Upper lobe of left lung (tissue), 6 donors: Measurements from ENCODE around the gene BBS9. TPM values are rescaled to one million over a fixed set of nuclear protein-coding genes. Genes with fewer than 3 reads are reported as not detected.

Experiments used
- ATAC-seq, 2 donors: fragments of 200-7000 bp; cut with Tn5 transposase; one replicate each; pipeline ENCODE4 v1.9.1; 2022; ENCODE audit warnings: mild to moderate bottlenecking in 2 of 2, moderate library complexity in 2 of 2; ENCODE audit not compliant: low FRiP score in 2 of 2
- DNase-seq, 2 donors: peaks; one replicate each; pipeline ENCODE4 v3.0.0-alpha.2; 2019 to 2020
- H3K27ac ChIP-seq, 4 donors: fragments of 200-600 bp; sonication (generic); one replicate each; pipeline ENCODE4 v1.5.1; 2016 to 2019
- H3K27me3 ChIP-seq, 4 donors: fragments of 200-600 bp; sonication (generic); one replicate each; pipeline ENCODE4 v1.5.1; 2017 to 2019
- H3K36me3 ChIP-seq, 4 donors: fragments of 200-600 bp; sonication (generic); one replicate each; pipeline ENCODE4 v1.5.1; 2016 to 2019
- H3K4me1 ChIP-seq, 4 donors: fragments of 200-600 bp; sonication (generic); one replicate each; pipeline ENCODE4 v1.5.1; 2018 to 2019
- H3K4me3 ChIP-seq, 4 donors: fragments of 200-600 bp; sonication (generic); one replicate each; pipeline ENCODE4 v1.5.1; 2017 to 2019; ENCODE audit warnings: mild to moderate bottlenecking in 2 of 4, moderate library complexity in 1 of 4
- H3K9me3 ChIP-seq, 4 donors: fragments of 200-600 bp; sonication (generic); one replicate each; pipeline ENCODE4 v1.5.1; 2018 to 2019
- CTCF ChIP-seq, 6 experiments: fragments of 450-650 bp in 4 of 6; fragments of 200-600 bp in 2 of 6; sonication (generic) in 2 of 6; IDR thresholded peaks; one replicate each; pipeline ENCODE4 v1.5.1; 2016 to 2019; ENCODE audit warnings: antibody characterized with exemption in 6 of 6
- EP300 ChIP-seq, 4 donors: sonication (generic); formaldehyde crosslinking; IDR thresholded peaks; one replicate each; pipeline ENCODE4 v1.5.1; 2017; ENCODE audit warnings: antibody characterized with exemption in 4 of 4, control low read depth in 2 of 4
- POLR2A ChIP-seq, 4 donors: fragments of 450-650 bp; IDR thresholded peaks; one replicate each; pipeline ENCODE4 v1.5.1; 2016 to 2017; ENCODE audit warnings: antibody characterized with exemption in 4 of 4, mild to moderate bottlenecking in 2 of 4
- POLR2AphosphoS5 ChIP-seq, 2 donors: sonication (generic); formaldehyde crosslinking; IDR thresholded peaks; one replicate each; pipeline ENCODE4 v1.5.1; 2017; ENCODE audit warnings: antibody characterized with exemption in 2 of 2
- WGBS, 2 donors: methylation state at CpG; one replicate each; pipeline ENCODE4 v1.1.5; 2017 to 2018; 5-methylcytosine and 5-hydroxymethylcytosine counted together
- total RNA-seq, 6 donors: library from RNA; depleted of rRNA in 4 of 6; stranded (reverse); fragments of >200 nt in 4 of 6; gene quantifications; one replicate each; pipeline versions ENCODE4 v1.1.0 to v1.2.1, GENCODE V29; 2016 to 2021
- donor health status: DM: no; HTN: no; CAD: no; lungs with moderate emphysema.
- donor health status: DM: no; HTN: yes; CAD: no; lungs with severe emphysema.

Gene BBS9
- total RNA-seq, 6 donors from 2014 or later, result 14.5 to 72.3 (median 20.6) TPM

GRCh38 chr7:33130184-33130583 lies 820 bp downstream of the BBS9 start:
- Histone ChIP-seq H3K4me3 (peak overlapping the region; percentile 66 to 88 (median 83)), H3K27me3 (no peaks in the 10 kb centered on the region), H3K9me3 (no peaks in the 10 kb centered on the region), H3K36me3 (no peaks in the 10 kb centered on the region), H3K4me1 (peaks cover 6 to 18% (median 9%) of the 10 kb centered on the region in 4 donors), H3K27ac (no peak overlapping the region)
- ATAC-seq (no peak), DNase-seq (no peak)
- 10 to 13% methylated on average over 3 of the region's 3 CpGs for WGBS, 2 donors
- no peak for TF ChIP-seq CTCF (IDR thresholded peaks at IDR 0.05)
- TF ChIP-seq EP300 (IDR thresholded peaks at IDR 0.05), result no peak
- TF ChIP-seq POLR2AphosphoS5 (IDR thresholded peaks at IDR 0.05), result no peak
- no peak for TF ChIP-seq POLR2A (IDR thresholded peaks at IDR 0.05)

- Histone ChIP-seq H3K27ac (no peak overlapping the region), H3K36me3 (no peaks in the 10 kb centered on the region), H3K9me3 (no peaks in the 10 kb centered on the region), H3K4me3 (no peak overlapping the region), H3K4me1 (no peaks in the 10 kb centered on the region), H3K27me3 (no peaks in the 10 kb centered on the region)
- 92 to 93% methylated on average over 11 to 15 of the region's 15 CpGs for WGBS, 2 donors
- DNase-seq, result peak in 1 of 2 donors; percentile 45
- no peak for ATAC-seq
- TF ChIP-seq POLR2A (IDR thresholded peaks at IDR 0.05) (no peak), CTCF (IDR thresholded peaks at IDR 0.05) (no peak), POLR2AphosphoS5 (IDR thresholded peaks at IDR 0.05) (no peak), EP300 (IDR thresholded peaks at IDR 0.05) (no peak)
These were observed 7.7 kb downstream of the BBS9 start for GRCh38 chr7:33137103-33137502.

- no peak for TF ChIP-seq POLR2A (IDR thresholded peaks at IDR 0.05)
- TF ChIP-seq POLR2AphosphoS5 (IDR thresholded peaks at IDR 0.05), result no peak
- TF ChIP-seq EP300 (IDR thresholded peaks at IDR 0.05), result no peak
- TF ChIP-seq CTCF (IDR thresholded peaks at IDR 0.05), result no peak
- H3K36me3 ChIP-seq, result no peaks in the 10 kb centered on the region
- DNase-seq (no peak), ATAC-seq (no peak)
- H3K4me1 ChIP-seq, result no peaks in the 10 kb centered on the region
- no peak overlapping the region for H3K4me3 ChIP-seq
- H3K9me3 ChIP-seq, result no peaks in the 10 kb centered on the region
- H3K27ac ChIP-seq, result no peak overlapping the region
- no peaks in the 10 kb centered on the region for H3K27me3 ChIP-seq
- 78 to 100% methylated on average over 1 of the region's 1 CpG for WGBS, 2 donors
These were observed 13.2 kb downstream of the BBS9 start for GRCh38 chr7:33142585-33142984.

GRCh38 chr7:33143996-33144718 lies 14.8 kb downstream of the BBS9 start:
- 78 to 92% methylated on average over 4 of the region's 4 CpGs for WGBS, 2 donors
- no peaks in the 10 kb centered on the region for H3K27me3 ChIP-seq
- H3K4me3 ChIP-seq, result no peak overlapping the region
- DNase-seq (no peak), ATAC-seq (no peak)
- H3K27ac ChIP-seq, result no peak overlapping the region
- no peaks in the 10 kb centered on the region for H3K4me1 ChIP-seq
- H3K9me3 ChIP-seq, result no peaks in the 10 kb centered on the region
- TF ChIP-seq EP300 (IDR thresholded peaks at IDR 0.05) (no peak), POLR2AphosphoS5 (IDR thresholded peaks at IDR 0.05) (no peak), CTCF (IDR thresholded peaks at IDR 0.05) (no peak), POLR2A (IDR thresholded peaks at IDR 0.05) (no peak)
- no peaks in the 10 kb centered on the region for H3K36me3 ChIP-seq

- no peaks in the 10 kb centered on the region for H3K4me1 ChIP-seq
- no peaks in the 10 kb centered on the region for H3K36me3 ChIP-seq
- TF ChIP-seq CTCF (IDR thresholded peaks at IDR 0.05) (no peak), POLR2A (IDR thresholded peaks at IDR 0.05) (no peak), EP300 (IDR thresholded peaks at IDR 0.05) (no peak), POLR2AphosphoS5 (IDR thresholded peaks at IDR 0.05) (no peak)
- H3K4me3 ChIP-seq, result no peak overlapping the region
- H3K27me3 ChIP-seq, result no peaks in the 10 kb centered on the region
- no peaks in the 10 kb centered on the region for H3K9me3 ChIP-seq
- DNase-seq (no peak), ATAC-seq (no peak)
- WGBS, 2 donors, result 82 to 83% methylated on average over 5 of the region's 5 CpGs
- H3K27ac ChIP-seq, result no peak overlapping the region
These were observed 15.8 kb downstream of the BBS9 start for GRCh38 chr7:33145156-33145555.
